ENCODE data around the gene RCAN1.
"Not testable (repeated sequence)": the region's sequence is repeated elsewhere in the genome, so short reads cannot be mapped to it uniquely, and the experiment has no call there.

RCAN1 gene

GRCh38 chr21:34567604-34568155 lies 47.2 kb downstream of the RCAN1 start:
- no peak for DNase-seq

GRCh38 chr21:34565238-34565637 lies 49.7 kb downstream of the RCAN1 start:
- no peak for DNase-seq

GRCh38 chr21:34563370-34563769 lies 51.5 kb downstream of the RCAN1 start:
- not testable (repeated sequence) for DNase-seq

DNA sequence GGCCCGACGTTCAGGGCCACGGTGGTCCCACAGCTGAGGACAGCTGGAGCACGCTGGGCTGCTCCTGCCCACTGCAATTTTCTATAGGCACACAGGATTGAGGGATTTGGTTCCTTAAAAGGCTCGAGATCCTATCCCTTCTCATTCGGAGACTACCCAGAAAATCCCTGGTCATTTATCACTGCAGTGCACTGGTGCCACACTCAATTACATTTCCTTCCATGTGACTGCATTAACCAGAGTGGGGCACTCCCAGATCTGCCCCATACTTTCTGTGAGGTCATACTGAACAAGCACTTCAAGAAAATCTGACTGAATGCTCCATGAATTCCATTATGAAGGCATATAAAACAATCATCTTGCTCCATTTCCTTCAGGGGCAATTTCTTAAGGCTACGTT lies 53.1 kb downstream of the RCAN1 start:
- no peak for DNase-seq

DNA sequence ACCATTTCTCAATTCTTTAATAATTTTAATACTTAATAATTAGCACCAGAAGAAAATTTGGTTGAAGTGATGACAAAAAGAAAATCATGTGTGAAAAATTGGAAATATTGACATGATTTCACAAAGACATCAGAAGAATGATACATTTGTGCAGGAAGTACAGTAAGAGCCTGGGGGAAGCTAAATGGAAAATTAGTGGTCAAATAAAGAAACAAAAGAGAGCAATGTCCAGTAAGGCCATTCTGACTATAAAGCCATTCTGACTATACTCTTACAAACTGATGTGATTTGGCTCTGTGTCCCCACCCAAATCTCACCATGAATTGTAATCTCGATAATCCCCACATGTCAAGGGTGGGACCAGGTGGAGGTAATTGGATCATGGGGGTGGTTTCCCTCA lies 54.3 kb downstream of the RCAN1 start:
- DNase-seq: no peak

DNA sequence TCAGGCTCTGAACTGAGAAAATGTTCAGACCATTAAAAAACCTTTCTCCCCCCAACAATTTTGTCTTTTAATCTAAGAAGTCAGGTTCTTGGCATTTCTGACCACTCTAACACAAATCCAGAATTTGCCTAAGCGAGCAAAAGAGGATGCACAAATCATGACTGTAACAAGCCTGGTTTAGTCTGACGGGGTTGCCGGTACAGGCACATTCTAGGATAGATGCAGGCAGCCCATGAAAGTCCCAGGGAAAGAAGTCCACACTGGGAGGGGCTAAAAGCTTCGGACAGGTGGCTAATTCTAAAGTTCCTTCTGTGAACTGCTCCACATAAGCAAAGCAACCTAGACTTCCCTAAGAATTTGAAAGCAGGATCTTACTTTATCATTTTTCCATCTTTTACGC lies 54.9 kb downstream of the RCAN1 start:
- DNase-seq: no peak

GRCh38 chr21:34559089-34559631 lies 55.8 kb downstream of the RCAN1 start:
- no peak for DNase-seq

DNA sequence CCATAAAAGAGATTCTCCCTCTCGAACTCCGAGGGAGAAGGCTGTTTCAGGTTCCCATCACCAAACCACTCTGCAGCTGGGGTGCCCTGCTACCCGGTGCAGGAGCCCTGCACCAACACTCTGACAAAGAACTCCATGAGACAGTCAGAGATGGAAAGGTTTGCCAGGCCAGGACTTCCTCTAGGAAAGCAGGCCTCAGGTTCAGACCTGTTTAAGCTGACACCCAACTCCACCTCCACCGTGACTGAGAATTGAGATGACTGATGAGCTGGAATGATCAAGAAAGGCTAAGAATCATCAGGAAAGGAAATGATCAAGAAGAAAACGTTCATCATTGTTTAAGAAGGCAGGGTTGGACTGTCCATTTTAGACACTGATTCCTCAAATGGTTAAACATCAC lies 56.7 kb downstream of the RCAN1 start:
- DNase-seq: no peak

- no peak for DNase-seq
Measured at GRCh38 chr21:34557261-34557660, 57.7 kb downstream of the RCAN1 start.

DNA sequence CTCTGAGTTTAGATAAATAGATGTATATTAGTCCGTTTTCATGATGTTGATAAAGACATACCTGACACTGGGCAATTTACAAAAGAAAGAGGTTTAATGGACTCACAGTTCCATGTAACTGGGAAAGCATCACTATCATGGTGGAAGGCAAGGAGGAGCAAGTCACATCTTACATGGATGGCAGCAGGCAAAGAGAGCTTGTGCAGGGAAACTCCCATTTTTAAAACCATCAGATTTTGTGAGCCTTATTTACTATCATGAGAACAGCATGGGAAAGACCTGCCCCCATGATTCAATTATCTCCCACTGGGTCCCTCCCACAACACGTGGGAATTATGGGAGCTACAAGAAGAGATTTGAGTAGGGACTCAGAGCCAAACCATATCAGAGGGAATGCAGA lies 60.2 kb downstream of the RCAN1 start:
- not testable (repeated sequence) for DNase-seq

DNA sequence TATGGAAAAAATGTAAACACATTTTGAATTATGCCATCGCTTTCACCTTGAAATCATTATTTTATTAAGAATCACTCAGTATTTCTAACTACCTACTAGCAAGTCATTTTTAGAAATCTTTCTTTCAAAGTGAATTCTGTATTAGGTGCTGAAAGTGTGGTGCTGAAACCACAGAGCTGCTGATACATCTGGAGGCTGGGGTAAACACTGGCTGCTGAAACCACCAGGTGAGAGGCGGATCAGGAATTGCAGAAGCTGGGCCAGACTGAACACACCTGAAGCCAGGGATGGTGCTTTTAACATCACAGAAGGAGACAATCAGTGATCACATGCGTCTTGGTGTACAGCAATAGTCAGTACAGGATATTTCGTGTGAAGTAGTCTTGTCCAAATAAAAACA lies 60.7 kb downstream of the RCAN1 start:
- DNase-seq: no peak

- no peak for DNase-seq
Measured at GRCh38 chr21:34553151-34553952, 61.6 kb downstream of the RCAN1 start.

- no peak for DNase-seq
Measured at GRCh38 chr21:34552360-34553098, 62.4 kb downstream of the RCAN1 start.

DNA sequence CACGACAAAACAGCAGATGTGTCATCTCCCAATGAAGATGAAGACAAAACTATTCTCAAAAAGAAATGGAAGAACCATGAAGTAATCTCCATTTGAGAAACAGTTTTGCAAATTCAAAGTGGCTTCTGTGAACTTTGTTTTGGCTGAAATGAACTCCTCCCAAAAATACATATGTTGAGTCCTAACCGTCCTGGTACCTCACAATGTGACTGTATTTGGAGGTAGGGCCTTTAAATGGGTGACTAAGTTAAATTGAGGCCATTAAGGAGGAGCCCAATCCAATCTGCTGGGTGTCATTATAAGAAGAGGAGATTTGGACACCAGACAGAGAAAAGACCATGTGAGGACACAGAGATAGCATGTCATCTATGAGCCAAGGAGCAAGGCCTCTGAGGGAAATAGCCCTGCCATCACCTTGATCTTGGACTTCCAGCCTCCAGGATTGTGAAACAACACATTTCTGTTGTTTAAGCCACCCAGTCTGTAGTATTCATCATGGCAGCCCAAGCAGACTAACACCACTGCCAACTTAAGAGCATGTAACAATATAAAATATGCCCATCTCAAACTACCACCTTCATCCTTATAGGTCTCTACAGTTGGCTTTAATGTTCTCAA lies 64.6 kb downstream of the RCAN1 start:
- DNase-seq: no peak

DNA sequence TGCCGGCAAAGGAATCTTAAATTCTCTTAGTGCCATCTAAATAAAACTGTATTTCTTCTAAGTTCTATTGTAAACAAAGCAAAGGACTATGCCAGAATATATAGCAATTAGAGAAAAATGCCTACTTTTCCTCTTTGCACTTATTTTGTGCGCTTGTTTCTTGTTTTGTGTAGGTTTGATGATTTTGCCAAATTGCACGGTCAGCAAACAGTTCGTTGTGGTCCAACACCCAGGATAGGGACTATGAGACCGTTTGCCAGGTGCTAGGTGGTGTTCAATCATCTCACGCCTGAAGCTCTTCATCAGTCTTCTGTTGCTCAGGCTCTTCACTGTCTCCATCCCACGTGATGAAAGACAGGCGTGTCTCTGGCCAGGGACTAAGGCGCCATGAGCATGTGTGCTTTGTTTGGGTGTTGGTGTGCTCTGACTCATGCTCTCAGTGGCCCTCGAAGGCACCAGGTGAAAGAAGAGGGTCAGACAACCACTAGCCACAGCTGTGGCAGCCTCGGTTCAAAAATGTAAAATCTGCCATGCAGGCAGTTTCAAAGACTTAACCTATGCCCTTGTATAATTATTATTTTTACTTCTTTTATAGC lies 66.0 kb downstream of the RCAN1 start:
- no peak for DNase-seq

DNA sequence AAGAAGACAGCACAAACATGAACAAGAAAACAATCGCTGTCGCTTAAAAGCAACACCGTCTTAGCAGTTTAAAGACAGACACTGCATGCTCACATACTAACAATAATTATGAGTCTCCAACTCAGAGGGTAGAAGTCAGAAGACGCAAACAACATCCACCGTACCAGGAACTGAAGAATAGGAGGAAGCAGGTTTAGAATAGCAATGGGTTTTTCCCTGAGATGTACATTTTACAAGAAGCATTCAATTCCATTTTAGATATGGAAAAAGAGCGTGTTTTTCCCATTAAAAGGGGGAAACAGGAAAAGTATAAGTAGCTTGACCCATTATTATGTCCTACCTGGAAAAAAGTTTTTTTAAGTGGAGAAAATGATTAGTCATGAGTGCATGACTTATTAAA lies 68.4 kb downstream of the RCAN1 start:
- no peak for DNase-seq

DNA sequence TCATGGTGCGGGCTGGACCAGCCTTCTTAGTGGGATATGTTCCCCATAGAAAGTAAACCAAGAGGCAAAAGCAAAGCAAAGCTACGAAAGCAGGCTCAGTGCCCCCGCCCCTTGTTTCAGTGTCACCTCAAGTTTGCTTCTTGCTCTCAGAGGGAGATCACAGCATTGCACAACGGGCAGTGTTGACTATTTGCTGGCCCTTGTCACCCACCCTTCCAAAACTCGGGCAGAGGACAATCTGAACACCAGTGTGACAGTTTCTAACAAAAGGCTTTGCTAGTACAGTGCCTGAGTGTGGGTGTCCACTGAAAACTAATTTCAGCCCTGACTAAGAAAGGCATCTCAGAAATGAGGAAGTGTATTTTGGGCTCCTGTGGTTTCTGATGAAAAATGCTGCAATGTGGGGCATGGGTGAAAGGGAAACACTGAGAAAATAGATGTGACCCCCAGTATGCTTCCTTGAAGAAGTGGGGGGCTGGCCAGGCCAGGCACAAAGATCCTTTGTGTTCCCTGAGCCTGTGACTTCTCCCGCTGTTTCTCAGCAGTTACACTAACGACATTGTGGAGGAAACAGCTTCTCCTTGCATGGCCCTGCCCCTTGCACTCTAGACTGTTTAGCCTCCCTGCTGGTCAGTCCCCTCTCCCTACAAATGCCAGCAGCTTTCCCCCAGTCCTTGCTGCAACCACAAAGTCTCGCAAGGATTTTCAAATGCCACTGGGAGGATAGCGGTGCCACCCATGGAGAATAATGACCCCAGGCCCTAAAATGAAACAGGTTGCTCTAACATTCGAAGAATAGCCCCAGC lies 69.6 kb downstream of the RCAN1 start:
- no peak for DNase-seq

DNA sequence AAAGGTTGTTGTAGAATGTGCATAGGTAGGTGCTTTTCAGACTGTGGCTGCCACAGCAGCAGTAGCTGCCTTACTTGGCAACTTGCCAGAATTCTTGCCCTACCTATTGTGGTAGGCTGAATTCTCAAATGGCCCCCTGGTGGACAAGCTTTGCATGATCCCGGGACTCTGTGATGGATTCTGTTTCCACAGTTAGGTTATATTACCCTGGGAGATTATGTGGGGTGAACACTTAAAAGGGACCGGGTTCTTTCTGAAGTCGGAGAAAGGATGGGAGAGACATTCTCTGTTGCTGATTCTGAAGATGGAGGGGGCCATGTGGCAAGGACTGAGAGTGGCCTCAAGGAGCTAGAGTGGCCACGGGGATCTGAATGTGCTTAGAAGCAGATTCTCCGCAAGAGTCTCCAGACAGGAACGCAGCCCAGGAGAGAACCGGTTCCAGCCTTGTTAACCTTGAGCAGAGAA lies 70.8 kb downstream of the RCAN1 start:
- DNase-seq: peak; percentile 41

GRCh38 chr21:34543017-34543416 lies 71.9 kb downstream of the RCAN1 start:
- DNase-seq: no peak

GRCh38 chr21:34540206-34540605 lies 74.7 kb downstream of the RCAN1 start:
- DNase-seq: no peak

DNA sequence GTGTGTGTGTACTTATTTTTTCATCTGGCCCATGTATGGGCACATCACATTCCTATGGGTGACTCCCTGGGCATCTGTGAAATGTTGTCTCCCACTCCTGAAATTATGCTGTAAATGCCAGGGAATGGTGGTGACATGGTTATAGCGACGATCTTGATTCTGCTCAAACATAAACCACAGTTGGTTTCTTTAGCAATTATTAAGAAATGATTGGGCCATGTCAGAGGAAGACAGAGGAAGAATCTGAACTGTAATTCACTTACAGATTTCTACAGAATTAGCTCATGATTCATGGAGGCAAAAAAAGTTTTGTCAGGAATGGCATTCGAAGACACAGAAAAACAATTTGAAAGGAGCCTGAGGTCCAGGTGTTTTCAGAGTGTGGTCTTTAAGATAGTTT lies 77.1 kb downstream of the RCAN1 start:
- no peak for DNase-seq

DNA sequence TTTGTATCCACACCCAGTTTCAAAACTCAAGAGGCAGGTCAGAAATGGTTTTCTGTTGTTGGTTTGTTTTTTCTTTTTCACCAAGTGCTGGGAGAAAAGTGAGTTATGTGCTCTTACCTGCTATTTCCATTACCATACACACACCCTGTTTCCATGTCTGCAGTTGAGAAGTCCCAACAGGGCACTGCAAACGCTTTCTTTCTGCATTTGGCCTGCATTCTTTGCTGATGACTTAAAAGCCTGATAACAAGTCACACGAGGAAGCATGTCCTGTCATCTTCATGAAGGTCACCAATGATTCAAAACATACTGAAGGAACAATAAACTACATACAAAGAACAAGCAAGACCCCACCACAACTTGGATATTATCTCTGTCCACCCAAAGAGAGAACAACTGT lies 78.1 kb downstream of the RCAN1 start:
- no peak for DNase-seq
